Measurements from ENCODE around the gene MOV10L1. TPM values are rescaled to one million over a fixed set of nuclear protein-coding genes. Genes with fewer than 3 reads are reported as not detected.
"Not testable (repeated sequence)": the region's sequence is repeated elsewhere in the genome, so short reads cannot be mapped to it uniquely, and the experiment has no call there.

The MOV10L1 gene
- total RNA-seq, 1 donor from 2014 or later: 1.6 TPM

- no peak for ATAC-seq
- DNase-seq (ENCODE audit: low spot score): no peak
- intact Hi-C loops (cut with DNase I): no loop called here
Measured at GRCh38 chr22:50121202-50121740, 31.5 kb downstream of the MOV10L1 start.

- no peak for ATAC-seq
- intact Hi-C loops (cut with DNase I): no loop called here
- no peak for DNase-seq (ENCODE audit: low spot score)
Measured at GRCh38 chr22:50123119-50123518, 33.3 kb downstream of the MOV10L1 start.

GRCh38 chr22:50125029-50125428, 35.2 kb downstream of the MOV10L1 start:
- no peak for DNase-seq (ENCODE audit: low spot score)
- ATAC-seq: no peak
- intact Hi-C loops (cut with DNase I): no loop called here

- no peak for DNase-seq (ENCODE audit: low spot score)
- no peak for ATAC-seq
- intact Hi-C loops (cut with DNase I): no loop called here
Measured at GRCh38 chr22:50129121-50129736, 39.4 kb downstream of the MOV10L1 start.

GRCh38 chr22:50131894-50132293, 42.1 kb downstream of the MOV10L1 start:
- ATAC-seq: no peak

GRCh38 chr22:50134481-50134880, 44.7 kb downstream of the MOV10L1 start:
- DNase-seq (ENCODE audit: low spot score) (no peak), ATAC-seq (no peak)
- intact Hi-C loops (cut with DNase I): no loop called here

More at GRCh38 chr22:50131894-50132293, 42.1 kb downstream of the MOV10L1 start:
- DNase-seq (ENCODE audit: low spot score): no peak
- intact Hi-C loops (cut with DNase I): no loop called here

GRCh38 chr22:50136581-50137015, 46.8 kb downstream of the MOV10L1 start:
- ATAC-seq (no peak), DNase-seq (ENCODE audit: low spot score) (no peak)
- intact Hi-C loops (cut with DNase I): no loop called here

GRCh38 chr22:50137277-50137676, 47.5 kb downstream of the MOV10L1 start:
- DNase-seq (ENCODE audit: low spot score); ATAC-seq; intact Hi-C loops (cut with DNase I): not testable (repeated sequence)

- intact Hi-C loops (cut with DNase I): no loop called here
- ATAC-seq (no peak), DNase-seq (ENCODE audit: low spot score) (no peak)
Measured at GRCh38 chr22:50138041-50138440, 48.2 kb downstream of the MOV10L1 start.

- intact Hi-C loops (cut with DNase I): no loop called here
- ATAC-seq (no peak), DNase-seq (ENCODE audit: low spot score) (no peak)
Measured at GRCh38 chr22:50138988-50139387, 49.2 kb downstream of the MOV10L1 start.

- ATAC-seq: no peak
- no peak for DNase-seq (ENCODE audit: low spot score)
- intact Hi-C loops (cut with DNase I): no loop called here
Measured at GRCh38 chr22:50139843-50140415, 50.1 kb downstream of the MOV10L1 start.

GRCh38 chr22:50140615-50141014, 50.8 kb downstream of the MOV10L1 start:
- DNase-seq (ENCODE audit: low spot score) (no peak), ATAC-seq (no peak)
- intact Hi-C loops (cut with DNase I): no loop called here

GRCh38 chr22:50141462-50141861, 51.7 kb downstream of the MOV10L1 start:
- intact Hi-C loops (cut with DNase I): no loop called here
- ATAC-seq (no peak), DNase-seq (ENCODE audit: low spot score) (no peak)

- DNase-seq (ENCODE audit: low spot score) (no peak), ATAC-seq (no peak)
Measured at GRCh38 chr22:50141891-50142363, 52.1 kb downstream of the MOV10L1 start.

GRCh38 chr22:50143096-50143495, 53.3 kb downstream of the MOV10L1 start:
- ATAC-seq: no peak
- intact Hi-C loops (cut with DNase I): no loop called here
- no peak for DNase-seq (ENCODE audit: low spot score)

More at GRCh38 chr22:50141891-50142363, 52.1 kb downstream of the MOV10L1 start:
- intact Hi-C loops (cut with DNase I): no loop called here

GRCh38 chr22:50144005-50144614, 54.3 kb downstream of the MOV10L1 start:
- intact Hi-C loops (cut with DNase I): no loop called here
- no peak for ATAC-seq
- DNase-seq (ENCODE audit: low spot score): no peak

GRCh38 chr22:50145721-50146438, 56.1 kb downstream of the MOV10L1 start:
- ATAC-seq (peak; percentile 4), DNase-seq (ENCODE audit: low spot score) (no peak)
- intact Hi-C loops (cut with DNase I): no loop called here

- intact Hi-C loops (cut with DNase I): no loop called here
- ATAC-seq (peak; percentile 86), DNase-seq (ENCODE audit: low spot score) (peak; percentile 80)
Measured at GRCh38 chr22:50146439-50147238, 56.8 kb downstream of the MOV10L1 start.
